Natural killer cell (primary cell): Measurements from ENCODE around the gene BAIAP2. TPM values are rescaled to one million over a fixed set of nuclear protein-coding genes. Genes with fewer than 3 reads are reported as not detected.

Experiments used
- ATAC-seq, 3 donors: fragments of 150-1000 bp in 2 of 3; fragments of 200-7000 bp in 1 of 3; cut with Tn5 transposase; 1 replicate in 1 of 3; 2 replicates in 2 of 3; pipeline ENCODE4 v1.10.0; 2021; ENCODE audit warnings: mild to moderate bottlenecking in 2 of 3, moderate library complexity in 2 of 3
- DNase-seq, 2 donors: peaks; one replicate each; pipeline versions ENCODE4 v3.0.0 to v3.0.0-alpha.2; 2013 to 2021; ENCODE audit warnings: mixed read lengths in 1 of 2
- H3K27ac ChIP-seq: one replicate; pipeline ENCODE4 v1.5.1; 2013; ENCODE audit warnings: mild to moderate bottlenecking, low read length
- H3K27me3 ChIP-seq: one replicate; pipeline ENCODE4 v1.6.1; 2013; ENCODE audit warnings: low read length; ENCODE audit not compliant: control insufficient read depth, insufficient read depth
- H3K36me3 ChIP-seq: one replicate; pipeline ENCODE4 v1.6.1; 2013; ENCODE audit warnings: low read length; ENCODE audit not compliant: control insufficient read depth, insufficient read depth
- H3K4me1 ChIP-seq: one replicate; pipeline ENCODE4 v1.6.1; 2013; ENCODE audit warnings: low read length; ENCODE audit not compliant: control insufficient read depth, insufficient read depth
- H3K4me3 ChIP-seq: one replicate; pipeline ENCODE4 v1.5.1; 2013; ENCODE audit warnings: low read length
- H3K9me3 ChIP-seq: one replicate; pipeline ENCODE4 v1.6.1; 2013; ENCODE audit warnings: low read length; ENCODE audit not compliant: control insufficient read depth, insufficient read depth
- H3K27ac Mint-ChIP-seq, 2 donors: one replicate each; pipeline ENCODE4 v1.8.0; 2022; ENCODE audit warnings: mild to moderate bottlenecking in 2 of 2, mixed read lengths in 2 of 2, moderate library complexity in 1 of 2
- H3K27me3 Mint-ChIP-seq, 2 donors: one replicate each; pipeline ENCODE4 v1.8.0; 2022; ENCODE audit warnings: low read depth in 2 of 2, mixed read lengths in 2 of 2
- H3K36me3 Mint-ChIP-seq: one replicate; pipeline ENCODE4 v1.8.0; 2022; ENCODE audit warnings: mixed read lengths
- H3K4me1 Mint-ChIP-seq, 2 donors: one replicate each; pipeline ENCODE4 v1.8.0; 2022; ENCODE audit warnings: mixed read lengths in 2 of 2
- H3K4me3 Mint-ChIP-seq: one replicate; pipeline ENCODE4 v1.8.0; 2022; ENCODE audit warnings: mild to moderate bottlenecking, moderate library complexity, mixed read lengths
- H3K9me3 Mint-ChIP-seq, 2 donors: one replicate each; pipeline ENCODE4 v1.8.0; 2022; ENCODE audit warnings: mixed read lengths in 2 of 2
- WGBS: methylation state at CpG from one replicate; pipeline ENCODE4 v1.1.7; 2013; ENCODE audit warnings: missing lambda C conversion rate; ENCODE audit not compliant: insufficient coverage; 5-methylcytosine and 5-hydroxymethylcytosine counted together
- intact Hi-C: fragments of 100-400 bp; cut with micrococcal nuclease; formaldehyde crosslinking; loops from one replicate; pipeline ENCODE4 v1.14.2; 2022
- total RNA-seq, 4 donors: library from RNA; stranded (reverse); fragments of 120-200 nt in 1 of 4; gene quantifications; one replicate each; pipeline versions ENCODE4 v1.2.3 to v1.2.4, GENCODE V29; 2013 to 2022
- TF ChIP-seq, protein P1 (sequence below): fragments of 200-600 bp; IDR thresholded peaks from one replicate; pipeline ENCODE4 v1.8.0; 2022; ENCODE audit warnings: antibody characterized with exemption

BAIAP2 gene
- total RNA-seq, 3 donors from 2014 or later (not counting 1 experiment from before 2014, with no cell fraction given), result 6.7 to 12.3 (median 10.4) TPM

DNA sequence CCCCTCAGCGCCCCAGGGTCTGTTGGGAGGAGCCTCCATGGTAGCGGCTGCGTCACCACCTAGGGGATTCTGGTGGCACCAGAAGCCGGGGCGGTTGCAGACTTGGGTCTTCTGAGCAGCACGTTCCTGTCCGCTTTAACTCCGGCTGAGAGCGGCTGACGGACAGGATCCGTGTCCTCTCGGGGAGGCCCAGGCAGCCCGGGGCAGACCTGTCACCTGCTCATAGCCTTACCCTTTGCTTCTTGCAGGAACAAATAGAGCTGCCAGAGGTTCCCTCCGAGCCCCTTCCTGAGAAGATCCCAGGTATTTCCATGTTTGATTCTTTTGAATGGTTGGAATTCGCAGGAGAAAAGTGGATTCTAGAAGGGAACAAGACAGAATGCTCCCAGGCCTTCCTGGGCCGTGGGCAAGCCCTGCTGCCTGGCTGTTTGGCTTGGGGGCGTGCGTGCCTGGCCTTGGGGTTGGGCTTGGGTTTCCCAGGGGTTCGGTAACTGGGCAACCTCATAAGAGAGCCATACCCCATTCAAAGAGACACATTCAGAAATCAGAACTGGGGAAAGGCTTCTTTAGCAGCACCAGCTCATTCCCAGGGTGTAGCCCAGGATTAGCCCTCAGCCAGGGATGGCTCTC is 36.7 kb upstream of the BAIAP2 start:
- peaks cover 39% of the 10 kb centered on the region for H3K36me3 ChIP-seq
- intact Hi-C loops, result no loop called here
- no peaks in the 10 kb centered on the region for H3K9me3 Mint-ChIP-seq
- TF ChIP-seq, protein P1, sequence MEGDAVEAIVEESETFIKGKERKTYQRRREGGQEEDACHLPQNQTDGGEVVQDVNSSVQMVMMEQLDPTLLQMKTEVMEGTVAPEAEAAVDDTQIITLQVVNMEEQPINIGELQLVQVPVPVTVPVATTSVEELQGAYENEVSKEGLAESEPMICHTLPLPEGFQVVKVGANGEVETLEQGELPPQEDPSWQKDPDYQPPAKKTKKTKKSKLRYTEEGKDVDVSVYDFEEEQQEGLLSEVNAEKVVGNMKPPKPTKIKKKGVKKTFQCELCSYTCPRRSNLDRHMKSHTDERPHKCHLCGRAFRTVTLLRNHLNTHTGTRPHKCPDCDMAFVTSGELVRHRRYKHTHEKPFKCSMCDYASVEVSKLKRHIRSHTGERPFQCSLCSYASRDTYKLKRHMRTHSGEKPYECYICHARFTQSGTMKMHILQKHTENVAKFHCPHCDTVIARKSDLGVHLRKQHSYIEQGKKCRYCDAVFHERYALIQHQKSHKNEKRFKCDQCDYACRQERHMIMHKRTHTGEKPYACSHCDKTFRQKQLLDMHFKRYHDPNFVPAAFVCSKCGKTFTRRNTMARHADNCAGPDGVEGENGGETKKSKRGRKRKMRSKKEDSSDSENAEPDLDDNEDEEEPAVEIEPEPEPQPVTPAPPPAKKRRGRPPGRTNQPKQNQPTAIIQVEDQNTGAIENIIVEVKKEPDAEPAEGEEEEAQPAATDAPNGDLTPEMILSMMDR, result no peak
- whole genome bisulfite sequencing, result 95% methylated on average over 19 of the region's 19 CpGs
- no peaks in the 10 kb centered on the region for H3K27me3 Mint-ChIP-seq
- ATAC-seq, result no peak
- DNase-seq, result no peak
- peak overlapping the region; percentile 81 to 82 for H3K27ac Mint-ChIP-seq
- H3K4me3 Mint-ChIP-seq, result no peak overlapping the region
- peaks cover 5 to 17% of the 10 kb centered on the region in 2 donors for H3K4me1 Mint-ChIP-seq
- H3K4me1 ChIP-seq, result peaks cover 52% of the 10 kb centered on the region
- H3K27me3 ChIP-seq, result peaks cover 3% of the 10 kb centered on the region
- no peaks in the 10 kb centered on the region for H3K36me3 Mint-ChIP-seq
- no peak overlapping the region for H3K4me3 ChIP-seq
- no peaks in the 10 kb centered on the region for H3K9me3 ChIP-seq
- H3K27ac ChIP-seq, result peak overlapping the region; percentile 54

DNA sequence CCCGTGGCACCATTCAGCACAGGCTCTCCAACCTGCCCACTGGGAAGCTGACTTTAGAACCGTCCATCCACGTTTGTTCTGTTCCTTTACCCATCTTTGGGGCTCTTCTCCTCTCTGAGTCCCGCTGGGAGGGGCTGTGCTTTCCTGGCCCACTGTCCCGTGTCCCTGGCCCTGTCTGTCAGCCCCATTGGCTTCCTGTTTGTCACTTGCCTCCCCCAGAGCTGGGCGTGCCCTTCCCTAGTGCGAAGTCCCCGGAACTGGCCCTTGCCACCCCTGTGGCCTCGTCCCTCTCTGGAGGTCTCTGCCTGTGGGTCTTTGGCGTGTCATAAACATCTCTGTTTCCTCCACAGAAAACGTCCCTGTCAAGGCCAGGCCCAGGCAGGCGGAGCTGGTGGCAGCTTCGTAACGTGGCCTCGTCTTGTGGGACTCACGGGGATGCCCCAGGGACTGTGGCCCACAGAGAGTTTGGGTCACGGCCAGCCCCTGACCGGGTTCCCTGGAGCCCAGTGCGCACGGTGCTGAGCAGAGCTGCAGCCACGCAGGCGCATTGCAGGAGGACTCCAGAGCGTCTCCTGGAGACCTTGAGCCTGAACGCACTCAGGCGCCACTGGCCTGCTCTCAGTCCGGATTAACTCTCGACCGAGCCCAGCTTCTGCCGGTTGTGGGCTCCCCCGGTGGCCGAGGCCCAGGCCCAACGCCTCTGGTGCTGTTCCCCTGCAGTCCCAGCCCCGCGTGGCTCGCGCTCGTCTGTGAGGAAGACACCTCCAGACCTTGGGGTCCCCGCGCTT is 36.0 kb upstream of the BAIAP2 start:
- no peak for DNase-seq
- Mint-ChIP-seq H3K4me1 (peaks cover 5 to 19% of the 10 kb centered on the region in 2 donors), H3K9me3 (no peaks in the 10 kb centered on the region), H3K27me3 (peaks cover 0 to 2% of the 10 kb centered on the region in 2 donors), H3K27ac (peak overlapping the region; percentile 81 to 82), H3K36me3 (no peaks in the 10 kb centered on the region), H3K4me3 (peak overlapping the region; percentile 74)
- H3K27me3 ChIP-seq, result peaks cover 3% of the 10 kb centered on the region
- H3K4me1 ChIP-seq, result peaks cover 51% of the 10 kb centered on the region
- no peak overlapping the region for H3K4me3 ChIP-seq
- no peak overlapping the region for H3K27ac ChIP-seq
- peak; percentile 15 to 48 (median 27) for ATAC-seq
- WGBS, result 88% methylated on average over 39 of the region's 39 CpGs
- TF ChIP-seq, protein P1, result no peak
- H3K9me3 ChIP-seq, result no peaks in the 10 kb centered on the region
- intact Hi-C loops, result no loop called here
- H3K36me3 ChIP-seq, result peaks cover 39% of the 10 kb centered on the region

DNA sequence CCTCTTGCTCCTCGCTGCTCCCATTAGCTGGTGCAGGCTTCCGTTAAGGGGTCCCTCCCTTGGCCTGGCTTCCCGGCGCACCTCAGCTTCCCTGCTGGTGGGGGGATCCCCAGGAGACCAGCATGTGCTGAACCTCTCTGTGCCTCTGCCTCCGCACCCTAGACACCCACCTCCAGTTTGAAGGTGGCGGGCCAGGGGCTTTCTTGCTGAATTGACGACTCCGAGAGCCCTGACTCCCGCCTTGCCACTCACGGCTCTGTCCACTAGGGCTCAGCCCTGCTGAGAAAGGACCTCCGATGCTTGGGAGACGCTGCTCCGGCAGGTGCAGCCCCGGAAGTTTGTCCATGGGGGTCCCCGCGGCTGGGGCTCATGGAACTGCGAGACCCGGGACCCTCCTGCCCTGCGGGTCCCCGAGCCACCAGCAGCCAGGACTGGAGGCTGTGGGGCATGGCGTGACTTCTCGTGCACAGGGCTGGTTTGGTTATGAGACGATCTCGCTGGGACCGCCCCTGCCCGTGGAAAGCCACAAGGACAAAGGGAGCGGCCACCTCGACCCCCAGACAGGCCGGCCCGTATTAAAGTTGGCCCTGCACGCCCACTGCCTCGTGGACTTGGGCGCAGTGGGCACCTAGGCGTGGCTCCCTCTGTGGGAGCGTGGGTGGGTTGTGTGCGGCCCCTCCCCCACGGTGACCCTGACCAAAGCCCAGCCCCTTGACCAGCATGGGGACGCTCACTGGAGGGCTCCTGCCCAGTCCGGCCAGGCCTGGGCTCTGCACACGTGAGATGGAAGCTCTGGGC is 35.2 kb upstream of the BAIAP2 start:
- H3K4me1 ChIP-seq, result peaks cover 53% of the 10 kb centered on the region
- no peak overlapping the region for H3K4me3 ChIP-seq
- peaks cover 8 to 22% of the 10 kb centered on the region in 2 donors for H3K4me1 Mint-ChIP-seq
- TF ChIP-seq, protein P1, result no peak
- no peak for DNase-seq
- H3K9me3 ChIP-seq, result no peaks in the 10 kb centered on the region
- H3K9me3 Mint-ChIP-seq, result no peaks in the 10 kb centered on the region
- peaks cover 4 to 5% of the 10 kb centered on the region in 2 donors for H3K27me3 Mint-ChIP-seq
- no peaks in the 10 kb centered on the region for H3K36me3 Mint-ChIP-seq
- H3K27ac Mint-ChIP-seq, result peak overlapping the region in 1 of 2 donors; percentile 52
- H3K36me3 ChIP-seq, result peaks cover 39% of the 10 kb centered on the region
- H3K27ac ChIP-seq, result no peak overlapping the region
- no peak overlapping the region for H3K4me3 Mint-ChIP-seq
- intact Hi-C loops, result no loop called here
- no peak for ATAC-seq
- peaks cover 7% of the 10 kb centered on the region for H3K27me3 ChIP-seq
- WGBS, result 94% methylated on average over 40 of the region's 40 CpGs
